ENCODE data around the gene CXCL11. TPM values are rescaled to one million over a fixed set of nuclear protein-coding genes. Genes with fewer than 3 reads are reported as not detected.
"Not testable (repeated sequence)": the region's sequence is repeated elsewhere in the genome, so short reads cannot be mapped to it uniquely, and the experiment has no call there.

The CXCL11 gene
- total RNA-seq, 4 donors from 2014 or later, result not detected

GRCh38 chr4:76003620-76004019, 32.2 kb downstream of the CXCL11 start:
- Histone ChIP-seq H3K27ac (replicated peaks in 1 of 4) (no peak overlapping the region), H3K27me3 (no peaks in the 10 kb centered on the region), H3K36me3 (no peaks in the 10 kb centered on the region), H3K4me1 (no peaks in the 10 kb centered on the region), H3K9me3 (no peaks in the 10 kb centered on the region), H3K4me3 (no peak overlapping the region)
- intact Hi-C loops (cut with DNase I), result no loop called here
- TF ChIP-seq POLR2AphosphoS5 (IDR thresholded peaks at IDR 0.05) (no peak), POLR2A (IDR thresholded peaks at IDR 0.05; ENCODE audit: low read depth) (no peak), EP300 (IDR thresholded peaks at IDR 0.05) (no peak), CTCF (IDR thresholded peaks at IDR 0.05) (no peak)
- WGBS, result 82% methylated on average over 3 of the region's 3 CpGs
- DNase-seq (ENCODE audit: extremely low spot score), result no peak

- H3K27me3 ChIP-seq, result no peaks in the 10 kb centered on the region
- H3K4me3 ChIP-seq, result no peak overlapping the region
- intact Hi-C loops (cut with DNase I), result no loop called here
- no peaks in the 10 kb centered on the region for H3K9me3 ChIP-seq
- no peaks in the 10 kb centered on the region for H3K36me3 ChIP-seq
- 44% methylated on average over 2 of the region's 2 CpGs for WGBS
- no peak for DNase-seq (ENCODE audit: extremely low spot score)
- H3K4me1 ChIP-seq, result no peaks in the 10 kb centered on the region
- TF ChIP-seq POLR2AphosphoS5 (IDR thresholded peaks at IDR 0.05) (no peak), CTCF (IDR thresholded peaks at IDR 0.05) (no peak), EP300 (IDR thresholded peaks at IDR 0.05) (no peak)
- H3K27ac ChIP-seq (replicated peaks in 1 of 4), result no peak overlapping the region
These were observed 32.8 kb downstream of the CXCL11 start for GRCh38 chr4:76003035-76003434.

GRCh38 chr4:76002176-76002575, 33.7 kb downstream of the CXCL11 start:
- intact Hi-C loops (cut with DNase I), result no loop called here
- no peaks in the 10 kb centered on the region for H3K36me3 ChIP-seq
- no peaks in the 10 kb centered on the region for H3K9me3 ChIP-seq
- no peak overlapping the region for H3K27ac ChIP-seq (replicated peaks in 1 of 4)
- WGBS, result 88% methylated on average over 4 of the region's 4 CpGs
- no peaks in the 10 kb centered on the region for H3K4me1 ChIP-seq
- no peak overlapping the region for H3K4me3 ChIP-seq
- TF ChIP-seq EP300 (IDR thresholded peaks at IDR 0.05), result no peak
- TF ChIP-seq POLR2AphosphoS5 (IDR thresholded peaks at IDR 0.05), result no peak
- no peak for TF ChIP-seq POLR2A (IDR thresholded peaks at IDR 0.05; ENCODE audit: low read depth)
- no peak for TF ChIP-seq CTCF (IDR thresholded peaks at IDR 0.05)
- peak; percentile 14 for DNase-seq (ENCODE audit: extremely low spot score)
- no peaks in the 10 kb centered on the region for H3K27me3 ChIP-seq

- Histone ChIP-seq H3K36me3 (no peaks in the 10 kb centered on the region), H3K27me3 (no peaks in the 10 kb centered on the region), H3K4me3 (no peak overlapping the region), H3K9me3 (no peaks in the 10 kb centered on the region), H3K27ac (replicated peaks in 1 of 4) (no peak overlapping the region), H3K4me1 (no peaks in the 10 kb centered on the region)
- TF ChIP-seq EP300 (IDR thresholded peaks at IDR 0.05) (no peak), POLR2A (IDR thresholded peaks at IDR 0.05; ENCODE audit: low read depth) (no peak)
- peak; percentile 12 for DNase-seq (ENCODE audit: extremely low spot score)
- intact Hi-C loops (cut with DNase I), result no loop called here
- WGBS, result 87% methylated on average over 7 of the region's 7 CpGs
These were observed 34.2 kb downstream of the CXCL11 start for GRCh38 chr4:76001700-76002099.

DNA sequence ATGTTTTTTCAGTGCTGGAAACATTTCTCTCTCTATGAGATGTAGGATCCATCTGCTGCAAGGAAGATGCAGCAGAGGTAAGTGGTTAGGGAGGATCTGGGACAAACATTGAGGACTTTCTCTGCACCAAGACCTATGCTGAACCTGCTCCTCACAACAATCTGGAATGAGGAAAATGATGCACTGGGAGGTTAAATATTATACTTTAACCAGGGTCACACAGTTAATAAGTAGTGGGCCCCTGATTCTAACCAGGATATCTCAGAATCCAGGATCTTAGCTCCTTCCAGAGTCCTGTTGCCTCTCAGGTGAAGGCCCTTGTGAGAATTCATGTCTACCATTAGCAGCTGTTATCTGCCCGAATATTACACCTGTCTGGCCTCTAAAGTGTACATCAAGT, 35.6 kb downstream of the CXCL11 start:
- H3K27ac ChIP-seq (replicated peaks in 1 of 4), result no peak overlapping the region
- WGBS, result 100% methylated on average over 1 of the region's 1 CpG
- DNase-seq (ENCODE audit: extremely low spot score), result no peak
- intact Hi-C loops (cut with DNase I), result no loop called here
- H3K9me3 ChIP-seq, result no peaks in the 10 kb centered on the region
- no peak overlapping the region for H3K4me3 ChIP-seq
- H3K27me3 ChIP-seq, result no peaks in the 10 kb centered on the region
- no peaks in the 10 kb centered on the region for H3K36me3 ChIP-seq
- no peak for TF ChIP-seq EP300 (IDR thresholded peaks at IDR 0.05)
- TF ChIP-seq POLR2A (IDR thresholded peaks at IDR 0.05; ENCODE audit: low read depth), result no peak
- TF ChIP-seq CTCF (IDR thresholded peaks at IDR 0.05), result no peak
- no peak for TF ChIP-seq POLR2AphosphoS5 (IDR thresholded peaks at IDR 0.05)
- no peaks in the 10 kb centered on the region for H3K4me1 ChIP-seq

GRCh38 chr4:75998525-75999147, 37.2 kb downstream of the CXCL11 start:
- 98% methylated on average over 2 of the region's 2 CpGs for WGBS
- H3K9me3 ChIP-seq; H3K27me3 ChIP-seq; DNase-seq (ENCODE audit: extremely low spot score); H3K4me3 ChIP-seq; H3K36me3 ChIP-seq; H3K4me1 ChIP-seq; H3K27ac ChIP-seq (replicated peaks in 1 of 4); intact Hi-C loops (cut with DNase I): not testable (repeated sequence)
